Loucy (cell line): ENCODE results near the gene GSTT4.

ENCODE experiments used
- EZH2phosphoT487 ChIP-seq: fragments of 200-600 bp; IDR thresholded peaks from 2 replicates; pipeline ENCODE4 v1.6.1; 2018; ENCODE audit warnings: antibody characterized with exemption, mild to moderate bottlenecking, moderate library complexity, borderline replicate concordance
- TF ChIP-seq, protein P1 (sequence below): fragments of 200-600 bp; sonication (generic); conservative IDR thresholded peaks from 2 replicates; pipeline ENCODE4 v1.5.1; 2014; ENCODE audit warnings: mild to moderate bottlenecking, antibody characterized with exemption, low read length

DNA sequence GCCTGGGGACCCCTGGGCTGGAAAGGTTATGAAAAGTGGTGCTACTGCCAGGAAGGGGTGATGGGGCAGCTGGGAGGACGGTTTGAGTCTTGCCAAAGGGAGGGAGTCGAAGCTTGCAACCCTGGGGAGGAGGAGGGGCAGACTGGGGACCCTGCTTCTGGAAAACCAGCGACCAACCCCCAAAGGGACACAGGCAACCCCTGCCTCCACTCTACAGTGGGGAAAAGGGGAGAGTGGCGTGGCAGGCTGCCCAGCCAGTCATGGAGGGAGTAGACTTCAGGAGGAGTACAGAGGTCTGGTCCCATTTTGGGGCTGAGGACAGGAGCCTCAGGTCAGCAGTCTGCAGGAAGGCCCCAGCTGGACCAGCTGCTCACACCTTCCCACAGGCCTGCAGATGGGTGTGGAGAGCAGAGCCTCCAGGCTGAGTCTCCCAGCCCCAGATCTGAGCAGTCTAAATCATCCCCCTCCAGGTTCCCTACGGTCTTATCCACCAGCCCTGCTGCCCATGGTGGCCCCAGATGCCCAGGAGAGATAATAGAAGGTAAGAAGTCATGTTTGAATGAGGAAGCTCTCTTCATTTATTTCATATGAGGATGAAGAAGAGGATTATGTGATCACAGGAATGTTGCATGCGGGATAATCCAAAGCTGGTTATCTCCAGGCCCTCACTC is 34.3 kb downstream of the GSTT4 start:
- TF ChIP-seq, protein P1, sequence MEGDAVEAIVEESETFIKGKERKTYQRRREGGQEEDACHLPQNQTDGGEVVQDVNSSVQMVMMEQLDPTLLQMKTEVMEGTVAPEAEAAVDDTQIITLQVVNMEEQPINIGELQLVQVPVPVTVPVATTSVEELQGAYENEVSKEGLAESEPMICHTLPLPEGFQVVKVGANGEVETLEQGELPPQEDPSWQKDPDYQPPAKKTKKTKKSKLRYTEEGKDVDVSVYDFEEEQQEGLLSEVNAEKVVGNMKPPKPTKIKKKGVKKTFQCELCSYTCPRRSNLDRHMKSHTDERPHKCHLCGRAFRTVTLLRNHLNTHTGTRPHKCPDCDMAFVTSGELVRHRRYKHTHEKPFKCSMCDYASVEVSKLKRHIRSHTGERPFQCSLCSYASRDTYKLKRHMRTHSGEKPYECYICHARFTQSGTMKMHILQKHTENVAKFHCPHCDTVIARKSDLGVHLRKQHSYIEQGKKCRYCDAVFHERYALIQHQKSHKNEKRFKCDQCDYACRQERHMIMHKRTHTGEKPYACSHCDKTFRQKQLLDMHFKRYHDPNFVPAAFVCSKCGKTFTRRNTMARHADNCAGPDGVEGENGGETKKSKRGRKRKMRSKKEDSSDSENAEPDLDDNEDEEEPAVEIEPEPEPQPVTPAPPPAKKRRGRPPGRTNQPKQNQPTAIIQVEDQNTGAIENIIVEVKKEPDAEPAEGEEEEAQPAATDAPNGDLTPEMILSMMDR: no peak
- TF ChIP-seq EZH2phosphoT487: no peak
